ENCODE measurements around the gene OVOL2.
"Not testable (repeated sequence)": the region's sequence is repeated elsewhere in the genome, so short reads cannot be mapped to it uniquely, and the experiment has no call there.

OVOL2 gene

DNA sequence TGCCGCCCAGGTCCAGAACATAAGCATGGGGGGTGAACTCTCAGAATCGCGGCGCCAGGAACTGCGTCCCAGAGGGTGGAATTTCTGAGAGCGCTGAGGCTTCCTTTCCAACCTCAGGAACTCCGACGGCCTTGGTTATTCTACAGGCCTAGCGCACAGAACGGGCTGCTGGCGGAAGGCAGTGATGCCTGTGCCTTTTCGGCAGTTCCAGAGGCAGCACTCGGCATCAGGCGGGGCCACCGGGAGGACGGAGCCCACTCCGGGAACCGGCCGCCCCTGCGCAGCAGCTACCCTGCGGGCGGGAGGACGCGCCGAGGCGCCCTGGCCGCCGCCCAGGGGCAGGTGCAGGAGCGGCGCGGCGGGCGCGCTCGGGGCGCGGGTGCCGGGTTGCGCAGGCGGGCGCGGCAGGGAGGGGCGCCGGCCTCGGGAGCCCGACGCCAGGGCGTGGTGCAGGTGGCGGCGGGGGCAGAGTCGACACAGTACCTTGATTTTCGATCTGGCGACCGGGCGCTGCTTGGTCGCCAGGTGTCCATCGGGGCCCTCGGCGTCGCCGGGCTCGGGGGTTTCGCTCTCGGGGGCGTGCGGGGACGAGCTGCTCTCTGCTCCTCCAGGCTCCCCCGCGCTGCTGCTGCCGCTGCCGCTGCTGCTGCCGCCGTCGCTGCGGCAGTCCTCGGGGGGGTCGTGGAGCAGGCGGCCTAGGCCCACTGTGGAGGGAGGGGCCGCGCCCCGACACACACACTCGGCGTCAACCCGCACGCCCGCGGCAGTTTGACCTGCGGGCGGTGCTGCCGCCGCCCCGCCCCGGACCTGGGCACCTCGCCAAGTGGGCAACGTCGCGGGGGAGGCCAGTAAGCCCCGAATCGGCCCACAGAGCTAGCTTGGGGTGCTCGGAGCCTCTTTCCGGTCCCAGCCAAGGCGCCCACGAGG, 1.3 kb downstream of the OVOL2 start:
- DNase-seq = no peak

- DNase-seq = no peak
Observed at GRCh38 chr20:18055261-18055660, 2.5 kb downstream of the OVOL2 start.

- no peak for DNase-seq
Observed at GRCh38 chr20:18052856-18053255, 4.9 kb downstream of the OVOL2 start.

- DNase-seq = no peak
Observed at GRCh38 chr20:18050628-18051027, 7.1 kb downstream of the OVOL2 start.

DNA sequence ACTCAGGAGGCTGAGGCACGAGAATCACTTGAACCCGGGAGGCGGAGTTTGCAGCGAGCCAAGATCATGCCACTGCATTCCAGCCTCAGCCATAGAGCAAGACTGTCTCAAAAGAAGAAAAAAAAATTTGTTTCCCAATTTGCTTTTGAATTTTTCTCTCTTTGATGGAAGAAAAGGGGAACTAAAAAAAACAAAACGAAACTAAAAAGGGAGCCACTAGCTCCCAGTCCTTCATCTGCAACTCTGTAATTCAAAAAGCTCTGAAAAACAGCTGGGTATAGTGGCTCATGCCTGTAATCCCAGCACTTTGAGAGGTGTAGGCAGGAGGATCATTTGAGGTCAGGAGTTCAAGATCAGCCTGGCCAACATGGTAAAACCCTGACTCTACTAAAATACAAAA, 9.5 kb downstream of the OVOL2 start:
- DNase-seq = no peak

DNA sequence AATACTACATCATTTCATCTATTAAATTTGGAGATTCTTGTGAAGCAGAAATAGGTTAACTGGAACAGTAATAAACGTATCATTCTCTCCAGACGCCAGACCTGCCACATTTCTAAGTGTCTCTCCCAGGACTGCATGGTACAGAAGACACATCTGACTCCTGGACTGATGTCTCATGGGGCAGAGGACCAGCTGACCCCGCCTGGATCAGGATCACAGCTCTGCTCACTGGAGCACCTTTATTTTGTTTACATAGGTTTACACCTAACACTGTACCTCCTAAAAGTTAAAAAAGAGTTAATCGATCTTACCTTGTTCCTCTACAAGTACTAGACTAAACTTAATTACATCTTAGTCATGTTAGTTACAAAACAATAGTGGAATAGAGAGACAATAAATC, 11.2 kb downstream of the OVOL2 start:
- no peak for DNase-seq

DNA sequence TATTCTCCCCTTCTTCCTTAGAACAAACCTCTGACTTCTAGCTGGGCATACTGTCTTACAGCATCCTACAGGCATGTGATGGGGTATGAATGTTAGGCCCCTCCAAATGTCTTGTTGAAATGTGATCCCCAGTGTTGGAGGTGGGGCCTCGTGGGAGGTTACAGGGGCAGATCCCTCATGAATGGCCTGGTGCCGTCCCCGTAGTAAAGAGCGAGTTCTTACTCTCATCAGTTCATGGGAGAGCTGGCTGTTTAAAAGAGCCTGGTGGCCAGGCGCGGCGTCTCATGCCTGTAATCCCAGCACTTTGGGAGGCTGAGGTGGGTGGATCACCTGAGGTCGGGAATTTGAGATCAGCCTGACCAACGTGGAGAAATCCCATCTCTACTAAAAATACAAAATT, 15.5 kb downstream of the OVOL2 start:
- DNase-seq = no peak

DNA sequence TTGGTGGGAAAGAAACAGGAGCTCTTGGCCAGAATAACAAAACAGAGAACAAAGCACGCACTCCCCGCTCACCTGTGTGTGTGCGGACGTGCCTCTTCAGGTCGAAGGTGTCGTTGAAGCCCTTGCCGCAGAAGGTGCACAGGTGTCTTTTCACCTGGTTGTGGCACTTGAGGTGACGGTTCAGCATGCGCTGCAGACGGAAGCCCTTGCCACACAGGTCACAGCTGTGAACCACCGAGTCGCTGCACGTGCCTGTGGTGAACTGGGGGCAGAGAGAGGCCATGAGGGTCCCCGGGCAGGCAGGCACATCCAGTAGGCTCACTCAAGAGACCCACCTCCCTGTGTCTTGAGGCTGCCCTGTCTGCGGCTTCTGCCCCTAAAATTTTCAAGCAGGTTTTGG, 16.3 kb downstream of the OVOL2 start:
- no peak for DNase-seq

- DNase-seq = no peak
Observed at GRCh38 chr20:18039063-18039462, 18.7 kb downstream of the OVOL2 start.

DNA sequence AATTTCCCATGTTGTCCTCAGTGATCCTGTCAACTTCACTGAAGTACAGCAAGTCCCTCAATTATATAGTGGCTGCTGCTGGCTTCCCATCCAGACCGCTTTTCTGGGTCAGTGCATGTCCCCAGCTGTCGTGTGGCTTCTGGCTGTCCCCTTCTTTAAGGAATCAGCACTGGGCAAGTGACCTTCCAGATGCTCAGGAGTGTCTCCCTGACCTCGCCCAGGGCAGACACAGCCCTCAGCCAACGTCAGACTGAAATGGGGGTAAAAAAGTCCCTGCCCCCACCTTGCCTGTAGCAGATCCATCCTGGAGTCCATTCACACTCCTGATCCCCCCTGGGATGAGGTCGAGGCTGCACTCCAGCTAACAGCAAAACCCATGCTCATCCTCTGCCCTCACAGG, 23.7 kb downstream of the OVOL2 start:
- no peak for DNase-seq

DNA sequence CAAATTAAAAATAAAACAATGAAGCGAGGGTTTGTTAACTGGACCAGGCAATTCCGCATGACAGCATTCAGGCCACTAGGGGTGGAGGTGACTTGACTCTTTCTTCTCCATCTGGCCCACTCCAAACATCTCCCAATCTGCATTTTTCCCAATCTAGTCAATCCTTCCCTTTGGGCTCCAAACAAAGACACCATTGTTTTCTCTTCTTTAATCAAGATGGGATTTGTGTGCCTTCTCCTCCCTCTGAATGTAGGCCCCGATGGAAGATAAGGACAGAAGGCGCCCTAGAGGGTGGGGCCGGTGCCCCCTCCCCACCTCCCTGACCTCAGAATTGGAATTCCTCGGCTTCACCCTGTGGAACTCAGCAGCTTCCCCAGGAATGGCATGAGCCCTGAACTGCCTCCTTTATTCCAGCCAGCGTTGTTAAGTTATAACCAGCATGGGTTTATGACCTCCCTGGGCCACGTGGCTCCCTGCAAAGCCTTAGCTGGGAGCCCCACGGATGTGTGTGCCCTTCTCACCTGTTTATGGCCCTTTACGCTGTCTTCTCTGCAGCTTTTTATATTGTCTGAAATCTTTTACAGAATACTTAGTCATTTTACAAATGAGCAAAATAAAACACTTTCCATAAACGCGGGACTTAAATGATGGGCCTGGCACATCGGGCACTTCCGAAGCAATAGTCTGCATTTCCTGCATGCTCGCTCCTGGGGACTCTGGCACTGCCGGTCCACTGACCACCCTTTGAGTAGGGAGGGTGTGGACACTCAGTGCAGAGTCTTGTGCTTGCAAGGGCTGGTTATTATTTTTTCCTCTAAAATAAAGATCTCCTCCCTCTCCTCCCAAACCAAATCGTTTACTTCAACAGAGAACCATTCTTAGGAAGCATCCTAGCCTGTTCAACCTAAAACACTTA, 24.5 kb downstream of the OVOL2 start:
- no peak for DNase-seq

- DNase-seq = no peak
Observed at GRCh38 chr20:18031888-18032509, 25.7 kb downstream of the OVOL2 start.

- DNase-seq = no peak
Observed at GRCh38 chr20:18031050-18031449, 26.7 kb downstream of the OVOL2 start.

- no peak for DNase-seq
Observed at GRCh38 chr20:18030020-18030419, 27.7 kb downstream of the OVOL2 start.

DNA sequence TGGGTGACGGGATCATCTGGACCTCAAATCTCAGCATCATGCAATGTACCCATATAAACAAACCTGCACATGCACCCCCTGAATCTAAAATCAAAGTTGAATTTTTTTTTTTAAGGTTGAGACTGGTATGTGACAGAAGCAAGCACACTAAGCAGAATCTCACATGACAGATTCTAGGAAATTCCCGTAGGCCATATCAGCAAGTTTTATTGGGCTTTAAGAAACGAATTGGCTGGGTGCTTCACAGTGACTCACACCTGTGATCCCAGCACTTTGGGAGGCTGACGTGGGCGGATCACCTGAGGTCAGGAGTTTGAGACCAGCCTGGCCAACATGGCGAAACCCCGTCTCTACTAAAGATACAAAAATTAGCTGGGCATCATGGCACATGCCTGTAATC, 30.7 kb downstream of the OVOL2 start:
- DNase-seq = not testable (repeated sequence)

DNA sequence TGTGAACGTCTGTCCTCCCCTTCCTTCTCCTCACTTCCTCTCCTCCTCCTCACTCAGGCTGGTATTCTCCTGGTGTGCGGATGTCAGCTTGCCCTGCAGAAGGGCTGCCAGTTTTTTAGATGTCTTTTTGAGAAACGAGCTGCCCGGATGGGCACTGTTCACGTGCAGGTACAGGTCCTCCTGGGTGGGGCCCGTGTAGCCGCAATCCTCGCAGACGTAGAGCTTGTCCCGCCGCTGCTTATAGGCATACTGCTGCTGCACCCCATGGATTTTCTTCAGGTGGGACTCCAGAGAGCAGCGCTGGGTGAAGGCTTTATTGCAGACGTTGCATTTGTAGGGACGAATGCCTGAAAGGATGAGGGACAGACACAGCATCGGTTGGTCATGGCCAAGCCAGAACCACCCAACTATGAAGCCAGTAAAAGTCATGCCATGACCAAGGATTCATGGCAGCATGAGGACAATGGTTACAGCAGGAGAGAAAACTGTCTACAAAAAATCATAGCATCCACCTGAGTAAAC, 33.0 kb downstream of the OVOL2 start:
- no peak for DNase-seq

DNA sequence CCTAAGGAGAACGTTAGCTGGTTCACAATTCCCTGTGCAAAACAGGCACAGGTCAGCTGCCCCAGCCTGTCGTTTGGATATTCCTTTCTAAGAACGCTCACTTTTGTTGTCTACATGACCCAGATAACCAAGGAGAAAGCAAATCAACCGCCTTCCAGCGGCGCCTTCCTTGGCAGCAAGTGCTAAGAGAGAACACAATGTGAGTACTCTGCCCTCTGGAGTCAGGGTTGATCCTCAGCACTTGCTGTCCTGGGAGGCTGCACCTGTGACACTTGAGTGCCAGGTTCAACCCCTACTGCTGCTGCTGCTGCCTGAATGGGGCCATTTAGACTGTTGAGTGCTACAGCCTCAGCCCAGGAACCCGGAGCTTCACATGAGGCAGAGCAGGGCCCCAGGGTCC, 36.8 kb downstream of the OVOL2 start:
- DNase-seq = no peak

GRCh38 chr20:18019068-18019467, 38.6 kb downstream of the OVOL2 start:
- DNase-seq = no peak

DNA sequence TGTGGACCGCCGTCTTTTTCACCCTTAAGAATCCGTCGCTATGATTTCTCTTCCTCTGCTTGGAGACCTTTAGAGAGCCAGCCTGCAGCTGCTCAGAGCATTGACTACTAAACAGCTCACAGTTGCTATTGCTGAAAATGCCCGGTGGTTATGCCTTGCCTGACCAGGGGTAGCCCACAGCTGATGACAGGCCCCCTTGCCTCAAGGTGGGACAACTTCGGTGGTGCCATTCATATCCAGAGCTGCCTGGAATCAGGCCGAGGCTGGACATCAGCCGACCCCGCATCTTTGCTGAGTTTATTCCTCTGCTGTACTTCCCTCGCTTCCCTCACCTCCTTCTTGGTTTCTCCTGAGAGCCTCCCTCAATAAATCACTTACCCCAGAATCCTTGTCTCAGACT, 39.6 kb downstream of the OVOL2 start:
- no peak for DNase-seq

DNA sequence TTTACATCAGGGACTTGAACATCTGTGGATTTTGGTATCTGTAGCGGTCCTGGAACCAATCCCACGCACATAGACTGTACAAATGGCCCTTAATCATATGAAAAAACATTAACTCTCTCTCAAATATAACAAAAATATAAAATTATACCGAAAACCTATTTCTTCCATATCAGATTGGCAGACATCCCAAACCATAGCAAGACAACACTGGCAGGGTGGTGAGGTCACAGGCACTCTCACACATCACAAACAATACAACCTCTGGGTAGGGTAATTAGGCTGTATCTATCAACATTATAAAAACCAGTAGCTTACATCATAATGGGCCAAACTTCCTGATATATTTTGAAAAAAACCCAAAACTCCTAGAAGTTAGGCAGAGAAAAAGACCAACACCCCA, 40.9 kb downstream of the OVOL2 start:
- no peak for DNase-seq

- DNase-seq = no peak
Observed at GRCh38 chr20:18014411-18014810, 43.3 kb downstream of the OVOL2 start.

- no peak for DNase-seq
Observed at GRCh38 chr20:18012901-18013300, 44.8 kb downstream of the OVOL2 start.

GRCh38 chr20:18011951-18012645, 45.6 kb downstream of the OVOL2 start:
- DNase-seq = no peak

Measured in fibroblast of skin of right quadriceps (primary cell).